K562 (cell line): Measurements from ENCODE around the gene SERPINA1. TPM values are rescaled to one million over a fixed set of nuclear protein-coding genes. Genes with fewer than 3 reads are reported as not detected.

Experiments
- ATAC-seq: fragments of 200-7000 bp; cut with Tn5 transposase; 3 replicates; pipeline ENCODE4 v1.9.1; 2020; ENCODE audit warnings: moderate library complexity
- BruUV-seq: library from RNA; stranded (reverse); fragments of 400-500 nt; replicated peaks from 2 replicates; lab custom pipeline; 2021; lab: Mats Ljungman, UMichigan
- CTCF ChIA-PET: fragments of 300-600 bp; formaldehyde crosslinking; extraction: SDS; loops from one replicate; lab custom pipeline; 2021; ENCODE audit warnings: low intra/inter-chr PET ratio; lab: Yijun Ruan, JAX
- POLR2A ChIA-PET: fragments of 300-600, 350-650 bp; sonication (Branson Sonifier 250); formaldehyde crosslinking; extraction: SDS; loops from one replicate; lab custom pipeline; 2021; ENCODE audit warnings: antibody characterized with exemption, inconsistent platforms; lab: Yijun Ruan, JAX
- DNase-seq, 4 experiments: peaks; one replicate each; pipeline versions ENCODE4 v3.0.0 to v3.0.0-alpha.2; 2011 to 2018; ENCODE audit warnings: low spot score in 3 of 4, mixed read lengths in 3 of 4; ENCODE audit errors: extremely low read depth in 1 of 4
- FAIRE-seq: peaks from 2 replicates; lab custom pipeline; 2011; peaks lifted over from hg19 to GRCh38; lab: Jason Lieb, UNC
- H2AFZ ChIP-seq: 2 replicates; pipeline ENCODE4 v1.6.0; 2011; ENCODE audit warnings: low read depth, low read length, control low read depth, inconsistent platforms
- H3K27ac ChIP-seq: fragments of 200-600 bp; 3 replicates; pipeline ENCODE4 v1.8.0; 2011; ENCODE audit warnings: low read depth, mild to moderate bottlenecking, control low read depth, inconsistent platforms, low read length, moderate library complexity, mixed read lengths; ENCODE audit errors: extremely low read depth
- H3K27me3 ChIP-seq, 2 experiments: fragments of 300-600 bp in 1 of 2; 2 replicates in 1 of 2; 3 replicates in 1 of 2; pipeline versions ENCODE4 v1.6.0 to v1.8.0; 2011; ENCODE audit warnings: inconsistent platforms in 2 of 2, low read length in 2 of 2, mild to moderate bottlenecking in 1 of 2, mixed read lengths in 1 of 2, moderate library complexity in 1 of 2; ENCODE audit not compliant: control insufficient read depth in 2 of 2, insufficient read depth in 2 of 2
- H3K36me3 ChIP-seq: fragments of 300-600 bp; 3 replicates; pipeline ENCODE4 v1.8.0; 2011; ENCODE audit warnings: mild to moderate bottlenecking, low read length, inconsistent platforms; ENCODE audit not compliant: control insufficient read depth, insufficient read depth
- H3K4me1 ChIP-seq, 2 experiments: fragments of 200-600 bp in 1 of 2; replicated peaks in 1 of 2; 2 replicates in 1 of 2; 3 replicates in 1 of 2; pipeline versions ENCODE4 v1.5.1 to v1.8.0; 2011; ENCODE audit warnings: inconsistent platforms in 2 of 2, low read length in 2 of 2, mild to moderate bottlenecking in 1 of 2, mixed read lengths in 1 of 2, moderate library complexity in 1 of 2; ENCODE audit not compliant: control insufficient read depth in 2 of 2, insufficient read depth in 2 of 2
- H3K4me2 ChIP-seq: 2 replicates; pipeline ENCODE4 v1.6.1; 2011; ENCODE audit warnings: low read length, control low read depth, inconsistent platforms, mixed read lengths; ENCODE audit not compliant: insufficient read depth
- H3K4me3 ChIP-seq: fragments of 200-600 bp; sonication (generic), shearing (Covaris generic); 2 replicates; pipeline ENCODE4 v1.5.1; 2016; ENCODE audit warnings: control low read depth, inconsistent platforms
- H3K79me2 ChIP-seq: fragments of 200-600 bp; 3 replicates; pipeline ENCODE4 v1.8.0; 2011; ENCODE audit warnings: low read length, inconsistent platforms; ENCODE audit not compliant: control insufficient read depth, insufficient read depth
- H3K9ac ChIP-seq, 2 experiments: 2 replicates each; pipeline versions ENCODE4 v1.6.0 to v1.6.1; 2011; ENCODE audit warnings: low read depth in 2 of 2, low read length in 2 of 2, control low read depth in 1 of 2, inconsistent platforms in 1 of 2, mild to moderate bottlenecking in 1 of 2, mixed read lengths in 1 of 2; ENCODE audit not compliant: insufficient read depth in 1 of 2
- H3K9me1 ChIP-seq: one replicate; pipeline ENCODE4 v1.6.0; 2011; ENCODE audit warnings: inconsistent platforms, mild to moderate bottlenecking, low read length, moderate library complexity; ENCODE audit not compliant: control insufficient read depth, insufficient read depth
- H3K9me3 ChIP-seq: replicated peaks from 2 replicates; pipeline ENCODE4 v1.5.1; 2011; ENCODE audit warnings: low read depth, low read length, inconsistent platforms; ENCODE audit not compliant: control insufficient read depth, insufficient read depth
- H4K20me1 ChIP-seq: replicated peaks from 2 replicates; pipeline ENCODE4 v1.6.1; 2011; ENCODE audit warnings: low read length, inconsistent platforms, mixed read lengths; ENCODE audit not compliant: control insufficient read depth, insufficient read depth
- CBX5 ChIP-seq: IDR thresholded peaks from 2 replicates; pipeline ENCODE4 v1.6.1; 2014; ENCODE audit warnings: low read depth, borderline replicate concordance
- GATAD2A ChIP-seq: fragments of 450-650 bp; IDR thresholded peaks from 2 replicates; pipeline ENCODE4 v1.6.1; 2017
- HNRNPH1 ChIP-seq: fragments of 200-400 bp; formaldehyde crosslinking; optimal IDR thresholded peaks from 2 replicates; pipeline ENCODE3; 2017; ENCODE audit warnings: low read depth, mild to moderate bottlenecking, low read length, moderate library complexity
- HSF4 ChIP-seq: fragments of 250-450 bp; sonication (Bioruptor Pico); IDR thresholded peaks from 2 replicates; pipeline ENCODE4 v2.1.2; 2022; ENCODE audit warnings: mild to moderate bottlenecking, moderate library complexity, borderline replicate concordance
- NFIX ChIP-seq: fragments of 250-450 bp; sonication (Bioruptor Pico); IDR thresholded peaks from 2 replicates; pipeline ENCODE4 v1.4.0; 2020; ENCODE audit warnings: low read depth, mild to moderate bottlenecking, moderate library complexity
- NR3C1 ChIP-seq: sonication (generic); formaldehyde crosslinking; IDR thresholded peaks from 2 replicates; pipeline ENCODE4 v1.8.1; 2022; ENCODE audit warnings: missing genetic modification reagents
- PRPF4 ChIP-seq: fragments of 200-400 bp; formaldehyde crosslinking; IDR thresholded peaks from one replicate; pipeline ENCODE4 v1.6.1; 2017; ENCODE audit warnings: low read length, low read depth, mild to moderate bottlenecking; ENCODE audit not compliant: insufficient read depth, poor library complexity, severe bottlenecking
- SAP30 ChIP-seq: fragments of 200-600 bp; sonication (generic); IDR thresholded peaks from 2 replicates; pipeline ENCODE4 v1.6.1; 2012; ENCODE audit warnings: borderline replicate concordance, low read depth, mild to moderate bottlenecking, moderate library complexity, low read length, control low read depth, inconsistent platforms; ENCODE audit not compliant: insufficient read depth, poor library complexity, severe bottlenecking
- SNIP1 ChIP-seq: fragments of 450-650 bp; IDR thresholded peaks from 2 replicates; pipeline ENCODE4 v1.7.1; 2017; ENCODE audit warnings: low read depth, mild to moderate bottlenecking
- SRSF7 ChIP-seq: fragments of 200-400 bp; formaldehyde crosslinking; optimal IDR thresholded peaks from 2 replicates; pipeline ENCODE3; 2017; ENCODE audit warnings: mild to moderate bottlenecking, low read depth, low read length
- THRAP3 ChIP-seq: fragments of 450-650 bp; IDR thresholded peaks from 2 replicates; pipeline ENCODE4 v1.6.1; 2016; ENCODE audit warnings: mild to moderate bottlenecking, inconsistent platforms, borderline replicate concordance
- TOE1 ChIP-seq, 2 experiments: fragments of 450-650 bp in 1 of 2; sonication (generic) in 1 of 2; formaldehyde crosslinking in 1 of 2; IDR thresholded peaks; 2 replicates each; pipeline versions ENCODE4 v1.7.1 to v1.8.0; 2016 to 2022; ENCODE audit warnings: borderline replicate concordance in 2 of 2, mild to moderate bottlenecking in 2 of 2, antibody characterized with exemption in 1 of 2, inconsistent platforms in 1 of 2, low read depth in 1 of 2, missing genetic modification reagents in 1 of 2, moderate library complexity in 1 of 2
- XRCC5 ChIP-seq: fragments of 200-400 bp; formaldehyde crosslinking; IDR thresholded peaks from 2 replicates; pipeline ENCODE4 v1.6.1; 2017; ENCODE audit warnings: low read depth, mild to moderate bottlenecking, low read length
- ZBTB11 ChIP-seq, 3 experiments: fragments of 200-800 bp in 1 of 3; fragments of 250-450 bp in 1 of 3; fragments of 450-650 bp in 1 of 3; sonication (Bioruptor Pico) in 1 of 3; sonication (Bioruptor generic) in 1 of 3; formaldehyde crosslinking in 1 of 3; IDR thresholded peaks; 2 replicates each; pipeline versions ENCODE4 v1.6.1 to v1.8.0; 2016 to 2022; ENCODE audit warnings: mild to moderate bottlenecking in 2 of 3, missing genetic modification characterization in 2 of 3, missing compliant biosample characterization in 1 of 3, moderate library complexity in 1 of 3
- ZKSCAN8 ChIP-seq: fragments of 200-800 bp; sonication (Bioruptor generic); IDR thresholded peaks from 2 replicates; pipeline ENCODE4 v1.6.1; 2016; ENCODE audit warnings: missing genetic modification characterization, missing compliant biosample characterization
- ZNF280A ChIP-seq: fragments of 450-650 bp; IDR thresholded peaks from 2 replicates; pipeline ENCODE4 v1.6.1; 2018; ENCODE audit warnings: mild to moderate bottlenecking, low read depth; ENCODE audit not compliant: partially characterized antibody
- ZNF408 ChIP-seq: fragments of 250-450 bp; sonication (Bioruptor Pico); IDR thresholded peaks from 2 replicates; pipeline ENCODE4 v1.4.0; 2020; ENCODE audit warnings: low read depth, mild to moderate bottlenecking, moderate library complexity
- WGBS: fragments of 100-300 bp; shearing (Covaris generic); methylation state at CpG from one replicate; pipeline ENCODE4 v1.1.6; 2016; ENCODE audit warnings: low coverage, mixed read lengths; ENCODE audit not compliant: insufficient coverage; ENCODE audit errors: missing lambda C conversion rate; 5-methylcytosine and 5-hydroxymethylcytosine counted together
- in situ Hi-C: fragments of 300-500 bp; cut with MboI; formaldehyde crosslinking; loops from 4 replicates; pipeline ENCODE4 v1.15.0; 2018; ENCODE audit warnings: inconsistent platforms, mixed read lengths
- intact Hi-C: fragments of 100-400 bp; cut with micrococcal nuclease; formaldehyde crosslinking; loops from 2 replicates; pipeline ENCODE4 v1.14.2; 2022
- polyA plus RNA-seq, 8 experiments: library from polyadenylated mRNA; depleted of rRNA in 4 of 8; stranded (reverse) in 5 of 8; unstranded in 3 of 8; fragments of >200 nt; fragmentation: Nextera tagmentation in 2 of 8; fragmentation: Illumina TruSeq in 1 of 8; extraction: Ambion mirVana in 2 of 8; extraction: Trizol in 1 of 8; gene quantifications; 2 replicates each; pipeline versions ENCODE4 v1.2.1 to v1.2.3, GENCODE V29; 2011 to 2014; ENCODE audit warnings: inconsistent platforms in 1 of 8, missing spikeins in 1 of 8
- total RNA-seq, 7 experiments: library from RNA; depleted of rRNA in 6 of 7; stranded (reverse); fragments of >200 nt in 6 of 7; fragmentation: Illumina TruSeq in 2 of 7; extraction: Trizol in 2 of 7; gene quantifications; 2 replicates each; pipeline versions ENCODE4 v1.2.1 to v1.2.3, GENCODE V29; 2011 to 2021; ENCODE audit warnings: low replicate concordance in 1 of 7

SERPINA1 gene
- total and polyA plus RNA-seq, 9 of the 15 experiments (the other 6 are each of a cell fraction or from before 2014, with no cell fraction given) = 4.1 TPM; not detected in 8

DNA sequence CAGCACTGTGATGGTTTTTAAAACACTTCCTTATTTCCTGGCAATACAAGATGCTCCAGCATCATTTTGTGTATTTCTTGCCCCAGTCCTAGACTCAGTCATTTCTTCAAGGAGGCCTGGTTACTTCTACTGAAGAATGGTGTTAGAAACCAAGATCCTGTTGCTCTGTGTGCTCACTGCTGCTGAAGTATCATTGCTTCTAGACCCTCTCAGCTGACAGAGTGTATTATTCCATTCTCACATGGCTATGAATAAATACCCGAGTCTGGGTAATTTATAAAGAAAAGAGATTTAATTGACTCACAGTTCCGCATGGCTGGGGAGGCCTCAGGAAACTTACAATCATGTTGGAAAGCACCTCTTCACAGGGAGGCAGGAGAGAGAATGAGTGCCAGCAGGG is 50.4 kb downstream of the SERPINA1 start:
- H3K79me2 ChIP-seq = no peaks in the 10 kb centered on the region
- no peaks in the 10 kb centered on the region for H3K4me1 ChIP-seq
- no peak for DNase-seq
- ATAC-seq = no peak
- H3K9ac ChIP-seq = no peak overlapping the region
- POLR2A ChIA-PET = no interaction called here
- WGBS = 0% methylated on average over 2 of the region's 2 CpGs
- no peak overlapping the region for H3K4me3 ChIP-seq
- H3K9me3 ChIP-seq = no peaks in the 10 kb centered on the region
- no peaks in the 10 kb centered on the region for H3K27me3 ChIP-seq
- no peak for FAIRE-seq
- no peak overlapping the region for H2AFZ ChIP-seq
- CTCF ChIA-PET = no interaction called here
- no peaks in the 10 kb centered on the region for H3K36me3 ChIP-seq
- intact Hi-C loops = no loop called here
- H4K20me1 ChIP-seq = no peaks in the 10 kb centered on the region
- H3K4me2 ChIP-seq = no peak overlapping the region
- H3K27ac ChIP-seq = no peak overlapping the region
- no TSS peak for BruUV-seq
- TF ChIP-seq GATAD2A (no peak), THRAP3 (no peak), SNIP1 (no peak), NR3C1 (no peak), TOE1 (IDR thresholded peaks at IDR 0.05; ENCODE audit: borderline replicate concordance) (no peak), TOE1 (CRISPR knock-in tag; IDR thresholded peaks at IDR 0.05; ENCODE audit: borderline replicate concordance, low read depth) (no peak), XRCC5 (no peak), ZNF408 (CRISPR knock-in tag) (no peak), CBX5 (no peak), PRPF4 (no peak), HSF4 (CRISPR knock-in tag) (no peak), ZNF280A (no peak), SAP30 (no peak), ZKSCAN8 (no peak), ZBTB11 (CRISPR knock-in tag; IDR thresholded peaks at IDR 0.05) (no peak), NFIX (no peak), HNRNPH1 (no peak), SRSF7 (no peak)
- H3K9me1 ChIP-seq = no peaks in the 10 kb centered on the region
- in situ Hi-C loops = no loop called here
